PC-3 (cell line): ENCODE results near the gene RCAN2.

ENCODE experiments used
- EZH2 ChIP-seq: fragments of 300-600 bp; sonication (generic); IDR thresholded peaks from one replicate; pipeline ENCODE4 v1.6.1; 2017; ENCODE audit warnings: antibody characterized with exemption, mild to moderate bottlenecking, low read length; ENCODE audit not compliant: unreplicated experiment
- EZH2phosphoT487 ChIP-seq: fragments of 300-600 bp; sonication (generic); IDR thresholded peaks from 2 replicates; pipeline ENCODE4 v1.6.1; 2018; ENCODE audit warnings: mild to moderate bottlenecking, antibody characterized with exemption, low read length, borderline replicate concordance
- TF ChIP-seq, protein P1 (sequence below): fragments of 300-600 bp; sonication (generic); conservative IDR thresholded peaks from 2 replicates; pipeline ENCODE4 v1.5.1; 2017; ENCODE audit warnings: antibody characterized with exemption, low read depth, mild to moderate bottlenecking, low read length

GRCh38 chr6:46333481-46333880, 157.8 kb downstream of the RCAN2 start:
- TF ChIP-seq EZH2 (no peak), EZH2phosphoT487 (no peak)
- TF ChIP-seq, protein P1, sequence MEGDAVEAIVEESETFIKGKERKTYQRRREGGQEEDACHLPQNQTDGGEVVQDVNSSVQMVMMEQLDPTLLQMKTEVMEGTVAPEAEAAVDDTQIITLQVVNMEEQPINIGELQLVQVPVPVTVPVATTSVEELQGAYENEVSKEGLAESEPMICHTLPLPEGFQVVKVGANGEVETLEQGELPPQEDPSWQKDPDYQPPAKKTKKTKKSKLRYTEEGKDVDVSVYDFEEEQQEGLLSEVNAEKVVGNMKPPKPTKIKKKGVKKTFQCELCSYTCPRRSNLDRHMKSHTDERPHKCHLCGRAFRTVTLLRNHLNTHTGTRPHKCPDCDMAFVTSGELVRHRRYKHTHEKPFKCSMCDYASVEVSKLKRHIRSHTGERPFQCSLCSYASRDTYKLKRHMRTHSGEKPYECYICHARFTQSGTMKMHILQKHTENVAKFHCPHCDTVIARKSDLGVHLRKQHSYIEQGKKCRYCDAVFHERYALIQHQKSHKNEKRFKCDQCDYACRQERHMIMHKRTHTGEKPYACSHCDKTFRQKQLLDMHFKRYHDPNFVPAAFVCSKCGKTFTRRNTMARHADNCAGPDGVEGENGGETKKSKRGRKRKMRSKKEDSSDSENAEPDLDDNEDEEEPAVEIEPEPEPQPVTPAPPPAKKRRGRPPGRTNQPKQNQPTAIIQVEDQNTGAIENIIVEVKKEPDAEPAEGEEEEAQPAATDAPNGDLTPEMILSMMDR = no peak
